Kidney (tissue), 14 donors: ENCODE results near the gene PDE6B. TPM values are rescaled to one million over a fixed set of nuclear protein-coding genes. Genes with fewer than 3 reads are reported as not detected.

ENCODE experiments used
- DNase-seq, 5 donors: peaks; one replicate each; pipeline ENCODE4 v3.0.0-alpha.2; 2013 to 2020
- FAIRE-seq: peaks from 2 replicates; lab custom pipeline; 2012; peaks lifted over from hg19 to GRCh38; lab: Jason Lieb, UNC
- H3K27ac ChIP-seq, 2 donors: one replicate each; pipeline ENCODE4 v1.7.0; 2013; ENCODE audit warnings: low read depth in 2 of 2, low read length in 2 of 2, inconsistent platforms in 1 of 2
- H3K27me3 ChIP-seq: one replicate; pipeline ENCODE4 v1.7.1; 2013; ENCODE audit warnings: low read length, inconsistent platforms; ENCODE audit not compliant: control insufficient read depth, insufficient read depth
- H3K36me3 ChIP-seq, 3 donors: one replicate each; pipeline versions ENCODE4 v1.7.0 to v1.7.1; 2013; ENCODE audit warnings: low read length in 3 of 3, control low read depth in 1 of 3, inconsistent platforms in 1 of 3; ENCODE audit not compliant: insufficient read depth in 3 of 3, control insufficient read depth in 2 of 3
- H3K4me1 ChIP-seq, 3 donors: one replicate each; pipeline versions ENCODE4 v1.7.0 to v1.7.1; 2013; ENCODE audit warnings: low read length in 3 of 3, inconsistent platforms in 1 of 3, low read depth in 1 of 3; ENCODE audit not compliant: control insufficient read depth in 2 of 3, insufficient read depth in 2 of 3
- H3K4me3 ChIP-seq, 3 donors: one replicate each; pipeline versions ENCODE4 v1.7.0 to v1.8.1; 2013; ENCODE audit warnings: low read length in 3 of 3, control low read depth in 1 of 3, inconsistent platforms in 1 of 3
- H3K9ac ChIP-seq, 3 donors: one replicate each; pipeline versions ENCODE4 v1.7.0 to v1.7.1; 2013; ENCODE audit warnings: low read length in 3 of 3, control low read depth in 1 of 3, inconsistent platforms in 1 of 3
- H3K9me3 ChIP-seq, 3 donors: one replicate each; pipeline versions ENCODE4 v1.7.0 to v1.7.1; 2013; ENCODE audit warnings: low read length in 3 of 3, control low read depth in 1 of 3, inconsistent platforms in 1 of 3; ENCODE audit not compliant: control insufficient read depth in 2 of 3, insufficient read depth in 1 of 3
- intact Hi-C: fragments of 100-400 bp; cut with DNase I; formaldehyde crosslinking; loops from one replicate; pipeline ENCODE4 v1.11.1; 2022
- polyA plus RNA-seq: library from polyadenylated mRNA; stranded (reverse); fragments of 350-450 nt; fragmentation: Illumina TruSeq; extraction: RNeasy Lipid Tissue Mini Kit (QIAGEN cat#74804); gene quantifications from one replicate; pipeline ENCODE4 v1.2.3, GENCODE V29; 2014; ENCODE audit warnings: low read depth, low replicate concordance; ENCODE audit not compliant: insufficient read depth
- total RNA-seq: library from RNA; stranded (reverse); fragmentation: NEBNext Ultra II Directional; extraction: Animal tissue kit (Norgen Biotek cat#: 25700); gene quantifications from one replicate; pipeline ENCODE4 v1.2.1, GENCODE V29; 2021
- TF ChIP-seq, protein P1 (sequence below): IDR thresholded peaks from 3 replicates; pipeline ENCODE4 v1.5.1; 2012; ENCODE audit warnings: mild to moderate bottlenecking, moderate library complexity, borderline replicate concordance; ENCODE audit not compliant: insufficient read depth; ENCODE audit errors: extremely low read depth
- donor health status: control.
- donor health status: control.
- donor health status: control.
- donor health status: control.
- donor health status: control.
- donor health status: DM: yes; HTN: yes; CAD: no.
- donor health status: Normal renal cell carcinoma (clear cell type).

The PDE6B gene
- total and polyA plus RNA-seq, 2 donors from 2014 or later: 10.7 to 10.8 TPM

DNA sequence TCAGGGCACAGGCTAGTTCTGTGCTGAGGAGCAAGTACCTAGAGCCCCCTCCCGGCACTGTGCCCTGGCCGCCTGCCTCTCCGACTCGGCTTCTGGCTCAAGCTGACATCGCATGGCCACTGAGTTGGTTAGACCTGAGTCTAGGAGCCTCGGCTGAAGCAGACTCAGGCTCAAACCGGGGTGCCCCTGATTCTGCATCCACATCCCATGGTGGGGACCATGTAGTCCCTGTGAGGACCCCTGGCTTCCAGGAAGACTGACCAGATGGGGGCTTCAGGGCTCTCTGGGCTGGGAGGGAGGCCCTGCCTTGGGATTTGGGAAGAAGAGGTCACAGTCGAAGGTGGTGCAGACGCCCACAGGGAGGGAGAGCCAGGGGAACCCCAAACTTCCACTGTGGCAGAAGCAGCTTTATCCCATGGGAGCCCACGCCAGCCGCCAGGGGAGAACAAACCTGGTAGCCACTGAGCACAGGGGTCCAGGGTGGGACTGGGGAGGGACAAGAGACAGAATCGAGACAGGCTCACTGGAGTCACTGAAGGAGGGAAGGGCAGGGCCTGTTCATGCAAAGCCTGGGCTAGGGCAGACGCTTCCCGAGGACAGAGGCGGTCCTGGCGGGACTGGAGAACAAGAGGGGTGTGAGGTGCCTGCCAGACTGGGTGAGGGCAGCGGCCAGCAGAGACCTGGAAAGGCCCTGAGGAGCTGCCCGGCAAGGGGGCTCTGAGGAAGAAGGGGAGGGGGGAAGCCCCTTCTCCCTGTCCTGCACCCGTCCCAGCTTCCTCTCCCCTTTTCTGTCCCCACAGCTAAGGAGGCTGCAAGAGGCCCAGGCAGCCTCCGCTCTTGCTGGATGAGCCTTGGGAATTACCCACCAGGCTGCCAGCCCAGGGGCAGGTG lies 1.1 kb downstream of the PDE6B start:
- H3K27ac ChIP-seq: no peak overlapping the region
- H3K4me3 ChIP-seq: no peak overlapping the region
- H3K27me3 ChIP-seq: no peaks in the 10 kb centered on the region
- peaks cover 0 to 4% (median 0%) of the 10 kb centered on the region in 3 donors for H3K4me1 ChIP-seq
- no peak for FAIRE-seq
- peak in 2 of 5 donors; percentile 16 to 56 for DNase-seq
- no peak overlapping the region for H3K9ac ChIP-seq
- TF ChIP-seq, protein P1, sequence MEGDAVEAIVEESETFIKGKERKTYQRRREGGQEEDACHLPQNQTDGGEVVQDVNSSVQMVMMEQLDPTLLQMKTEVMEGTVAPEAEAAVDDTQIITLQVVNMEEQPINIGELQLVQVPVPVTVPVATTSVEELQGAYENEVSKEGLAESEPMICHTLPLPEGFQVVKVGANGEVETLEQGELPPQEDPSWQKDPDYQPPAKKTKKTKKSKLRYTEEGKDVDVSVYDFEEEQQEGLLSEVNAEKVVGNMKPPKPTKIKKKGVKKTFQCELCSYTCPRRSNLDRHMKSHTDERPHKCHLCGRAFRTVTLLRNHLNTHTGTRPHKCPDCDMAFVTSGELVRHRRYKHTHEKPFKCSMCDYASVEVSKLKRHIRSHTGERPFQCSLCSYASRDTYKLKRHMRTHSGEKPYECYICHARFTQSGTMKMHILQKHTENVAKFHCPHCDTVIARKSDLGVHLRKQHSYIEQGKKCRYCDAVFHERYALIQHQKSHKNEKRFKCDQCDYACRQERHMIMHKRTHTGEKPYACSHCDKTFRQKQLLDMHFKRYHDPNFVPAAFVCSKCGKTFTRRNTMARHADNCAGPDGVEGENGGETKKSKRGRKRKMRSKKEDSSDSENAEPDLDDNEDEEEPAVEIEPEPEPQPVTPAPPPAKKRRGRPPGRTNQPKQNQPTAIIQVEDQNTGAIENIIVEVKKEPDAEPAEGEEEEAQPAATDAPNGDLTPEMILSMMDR: no peak
- H3K36me3 ChIP-seq: no peaks in the 10 kb centered on the region
- intact Hi-C loops: no loop called here
- H3K9me3 ChIP-seq: peaks cover 0 to 2% (median 0%) of the 10 kb centered on the region in 3 donors

DNA sequence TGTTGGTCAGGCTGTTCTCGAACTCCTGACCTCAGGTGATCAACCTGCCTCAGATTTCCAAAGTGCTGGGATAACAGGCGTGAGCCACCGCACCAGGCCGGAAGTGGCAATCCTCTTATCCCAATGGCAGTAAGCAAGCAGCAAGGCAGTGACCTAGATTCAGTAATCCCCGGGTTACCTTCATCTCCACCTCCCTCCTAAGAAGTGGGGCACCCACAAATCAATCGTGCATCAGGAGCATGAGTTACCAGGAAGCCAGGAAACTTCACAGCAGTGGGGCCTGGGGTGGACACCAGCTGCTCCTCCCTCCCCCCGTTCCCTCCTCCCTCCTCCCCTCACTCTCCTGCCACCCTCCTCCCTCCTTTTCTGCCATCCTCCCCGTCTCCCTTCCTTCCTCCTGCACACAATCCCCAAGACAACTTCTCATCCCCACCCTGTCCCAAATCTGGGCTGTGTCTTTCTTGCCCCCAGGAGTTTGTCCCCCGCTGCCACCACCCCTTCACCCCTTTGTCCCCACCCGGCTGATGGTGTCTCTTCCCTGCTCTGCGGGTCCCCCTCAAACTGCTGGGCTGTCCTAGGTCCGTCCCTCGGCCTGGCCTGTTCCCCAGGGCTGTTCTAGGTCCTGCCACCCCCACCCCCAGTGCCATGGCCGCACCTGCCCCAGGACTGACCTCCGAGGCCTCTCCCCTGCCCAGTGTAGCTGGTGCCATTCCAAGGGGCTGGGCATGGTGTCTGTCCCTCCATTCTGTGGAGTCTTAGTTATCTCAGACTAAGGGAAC lies 2.2 kb downstream of the PDE6B start:
- Histone ChIP-seq H3K9me3 (peaks cover 0 to 4% (median 2%) of the 10 kb centered on the region in 3 donors), H3K27me3 (no peaks in the 10 kb centered on the region), H3K36me3 (no peaks in the 10 kb centered on the region), H3K27ac (no peak overlapping the region), H3K9ac (no peak overlapping the region), H3K4me3 (no peak overlapping the region), H3K4me1 (peaks cover 0 to 4% (median 0%) of the 10 kb centered on the region in 3 donors)
- TF ChIP-seq, protein P1: no peak
- no peak for FAIRE-seq
- peak in 2 of 5 donors; percentile 7 to 42 for DNase-seq
- intact Hi-C loops: no loop called here

DNA sequence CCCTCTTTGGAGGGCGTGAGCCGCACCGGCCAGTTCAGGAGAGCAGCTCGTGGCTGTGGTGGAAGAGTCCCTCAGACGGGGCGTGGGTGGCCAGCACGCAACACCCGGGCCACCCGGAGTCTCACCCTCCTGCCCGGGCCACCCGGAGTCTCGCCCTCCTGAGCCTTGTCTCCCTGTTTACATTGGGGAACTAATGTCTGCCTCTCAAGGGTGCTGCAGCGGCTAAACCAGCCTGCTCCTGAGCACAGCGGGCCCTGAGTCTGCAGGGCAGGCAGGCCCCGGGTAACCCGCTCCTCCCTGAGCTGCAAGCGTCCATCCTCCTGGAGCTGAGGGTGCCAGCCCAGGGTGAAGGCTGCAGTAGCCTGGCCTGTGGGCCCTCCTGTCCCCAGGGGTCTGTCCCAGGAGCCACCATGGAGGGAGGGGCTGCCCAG lies 3.0 kb downstream of the PDE6B start:
- no peak overlapping the region for H3K4me3 ChIP-seq
- intact Hi-C loops: no loop called here
- TF ChIP-seq, protein P1: no peak
- H3K9me3 ChIP-seq: peaks cover 0 to 4% (median 2%) of the 10 kb centered on the region in 3 donors
- no peak overlapping the region for H3K9ac ChIP-seq
- no peak for FAIRE-seq
- DNase-seq: no peak
- H3K27ac ChIP-seq: no peak overlapping the region
- peaks cover 0 to 4% (median 0%) of the 10 kb centered on the region in 3 donors for H3K4me1 ChIP-seq
- H3K27me3 ChIP-seq: no peaks in the 10 kb centered on the region
- H3K36me3 ChIP-seq: no peaks in the 10 kb centered on the region
